Kidney epithelial cell (primary cell): ENCODE data around the gene SELENOV. TPM values are rescaled to one million over a fixed set of nuclear protein-coding genes. Genes with fewer than 3 reads are reported as not detected.

ENCODE experiments used
- DNase-seq: peaks from one replicate; pipeline ENCODE4 v3.0.0-alpha.2; 2010; ENCODE audit warnings: low read depth
- H3K27me3 ChIP-seq: 2 replicates; pipeline ENCODE4 v1.6.0; 2011; ENCODE audit warnings: low read length; ENCODE audit not compliant: control insufficient read depth, insufficient read depth
- H3K36me3 ChIP-seq: 2 replicates; pipeline ENCODE4 v1.5.1; 2011; ENCODE audit warnings: low read length; ENCODE audit not compliant: control insufficient read depth, insufficient read depth
- H3K4me3 ChIP-seq: 2 replicates; pipeline ENCODE4 v1.5.1; 2011; ENCODE audit warnings: low read depth, mild to moderate bottlenecking, control low read depth, low read length
- total RNA-seq: library from RNA; depleted of rRNA; stranded (reverse); fragments of >200 nt; gene quantifications from 2 replicates; pipeline ENCODE4 v1.2.3, GENCODE V29; 2015
- TF ChIP-seq, protein P1 (sequence below): IDR thresholded peaks from 2 replicates; pipeline ENCODE4 v1.5.1; 2011; ENCODE audit warnings: mild to moderate bottlenecking, moderate library complexity, low read length, control low read depth, inconsistent platforms; ENCODE audit not compliant: insufficient read depth, poor library complexity, severe bottlenecking

SELENOV gene
- total RNA-seq, 1 donor from 2014 or later: 0.42 TPM

DNA sequence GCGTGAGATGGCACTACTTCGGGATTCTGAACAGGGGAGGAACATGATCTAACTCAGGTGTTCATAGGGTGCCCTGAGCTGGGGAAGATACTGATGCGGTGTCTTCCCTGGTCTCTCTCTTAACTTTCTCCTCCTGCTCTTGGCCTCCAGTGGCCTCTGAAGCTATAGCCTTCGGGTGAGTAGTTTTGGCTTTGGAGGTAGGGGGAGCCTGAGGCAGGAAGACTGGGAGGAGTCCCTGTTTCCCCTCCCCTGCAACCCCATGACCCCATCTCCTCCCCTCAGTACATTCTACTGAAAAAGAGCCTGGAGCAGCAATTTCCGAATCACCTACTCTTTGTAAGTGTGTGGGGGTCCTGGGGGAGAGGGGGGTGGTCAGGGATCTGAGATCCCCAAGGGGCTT, 3.5 kb downstream of the SELENOV start:
- TF ChIP-seq, protein P1, sequence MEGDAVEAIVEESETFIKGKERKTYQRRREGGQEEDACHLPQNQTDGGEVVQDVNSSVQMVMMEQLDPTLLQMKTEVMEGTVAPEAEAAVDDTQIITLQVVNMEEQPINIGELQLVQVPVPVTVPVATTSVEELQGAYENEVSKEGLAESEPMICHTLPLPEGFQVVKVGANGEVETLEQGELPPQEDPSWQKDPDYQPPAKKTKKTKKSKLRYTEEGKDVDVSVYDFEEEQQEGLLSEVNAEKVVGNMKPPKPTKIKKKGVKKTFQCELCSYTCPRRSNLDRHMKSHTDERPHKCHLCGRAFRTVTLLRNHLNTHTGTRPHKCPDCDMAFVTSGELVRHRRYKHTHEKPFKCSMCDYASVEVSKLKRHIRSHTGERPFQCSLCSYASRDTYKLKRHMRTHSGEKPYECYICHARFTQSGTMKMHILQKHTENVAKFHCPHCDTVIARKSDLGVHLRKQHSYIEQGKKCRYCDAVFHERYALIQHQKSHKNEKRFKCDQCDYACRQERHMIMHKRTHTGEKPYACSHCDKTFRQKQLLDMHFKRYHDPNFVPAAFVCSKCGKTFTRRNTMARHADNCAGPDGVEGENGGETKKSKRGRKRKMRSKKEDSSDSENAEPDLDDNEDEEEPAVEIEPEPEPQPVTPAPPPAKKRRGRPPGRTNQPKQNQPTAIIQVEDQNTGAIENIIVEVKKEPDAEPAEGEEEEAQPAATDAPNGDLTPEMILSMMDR: no peak
- Histone ChIP-seq H3K36me3 (no peaks in the 10 kb centered on the region), H3K4me3 (no peak overlapping the region), H3K27me3 (peaks cover 37% of the 10 kb centered on the region)
- DNase-seq: no peak

DNA sequence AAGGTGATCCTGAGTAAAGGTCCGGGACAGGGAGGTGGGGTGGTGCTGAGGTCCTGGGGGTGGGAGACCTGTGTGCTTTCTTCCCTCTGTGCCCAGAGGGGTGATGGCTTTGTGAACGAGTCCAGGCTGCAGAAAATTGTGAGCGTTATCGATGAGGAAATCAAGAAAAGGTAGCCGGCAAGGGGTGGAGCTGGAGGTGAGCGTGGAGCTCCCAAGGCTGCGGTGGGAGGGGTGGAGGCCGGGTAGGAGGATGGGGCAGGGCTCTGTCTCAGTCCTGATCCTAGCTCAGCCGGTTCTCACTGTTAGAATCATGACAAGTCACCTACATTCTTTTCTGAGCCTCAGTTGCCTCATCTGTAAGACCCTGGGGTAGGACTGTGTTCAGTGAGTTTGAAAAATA, 4.0 kb downstream of the SELENOV start:
- TF ChIP-seq, protein P1: no peak
- Histone ChIP-seq H3K36me3 (no peaks in the 10 kb centered on the region), H3K27me3 (peaks cover 36% of the 10 kb centered on the region), H3K4me3 (no peak overlapping the region)
- DNase-seq: no peak

DNA sequence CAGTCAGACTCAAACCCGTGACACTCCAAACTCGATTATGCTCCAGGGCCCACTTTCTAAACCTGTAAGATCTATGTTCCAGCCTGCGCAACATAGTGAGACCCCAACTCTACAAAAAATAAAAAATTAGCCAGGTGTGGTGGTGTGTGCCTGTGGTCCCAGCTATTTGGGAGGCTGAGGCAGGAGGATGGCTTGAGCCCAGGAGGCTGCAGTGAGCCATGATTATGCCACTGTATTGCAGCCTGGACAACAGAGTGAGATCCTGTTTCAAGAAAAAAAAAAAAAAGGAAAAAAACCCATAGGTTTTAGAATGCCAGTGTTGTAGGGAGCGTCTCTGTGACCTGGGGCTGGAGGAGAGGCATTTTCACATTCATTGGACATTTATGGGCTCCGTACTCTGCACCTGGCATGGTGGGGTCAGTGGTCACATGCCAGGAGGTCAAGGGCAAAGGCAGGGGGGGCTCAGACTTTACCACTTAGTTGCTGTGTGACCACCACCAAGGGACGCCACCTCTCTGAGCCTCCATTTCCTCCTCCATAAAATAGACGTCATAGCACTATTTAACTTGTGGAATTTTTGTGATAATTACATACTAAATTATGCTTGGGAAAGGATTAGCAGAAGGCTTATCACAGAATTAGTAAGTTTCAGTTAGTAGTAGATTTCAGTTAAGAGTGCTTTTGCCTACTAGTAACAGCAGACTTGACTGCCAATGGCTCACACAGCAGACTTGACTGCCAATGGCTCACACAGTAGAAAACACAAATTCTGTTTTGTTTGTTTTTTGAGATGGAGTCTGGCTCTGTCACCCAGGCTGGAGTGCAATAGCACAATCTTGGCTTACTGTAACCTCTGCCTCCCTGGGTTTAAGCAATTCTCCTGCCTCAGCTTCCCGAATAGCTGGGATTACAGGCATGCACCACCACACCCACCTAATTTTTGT, 5.9 kb downstream of the SELENOV start:
- H3K36me3 ChIP-seq: no peaks in the 10 kb centered on the region
- H3K27me3 ChIP-seq: peaks cover 17% of the 10 kb centered on the region
- H3K4me3 ChIP-seq: no peak overlapping the region
- no peak for DNase-seq
- TF ChIP-seq, protein P1: no peak

DNA sequence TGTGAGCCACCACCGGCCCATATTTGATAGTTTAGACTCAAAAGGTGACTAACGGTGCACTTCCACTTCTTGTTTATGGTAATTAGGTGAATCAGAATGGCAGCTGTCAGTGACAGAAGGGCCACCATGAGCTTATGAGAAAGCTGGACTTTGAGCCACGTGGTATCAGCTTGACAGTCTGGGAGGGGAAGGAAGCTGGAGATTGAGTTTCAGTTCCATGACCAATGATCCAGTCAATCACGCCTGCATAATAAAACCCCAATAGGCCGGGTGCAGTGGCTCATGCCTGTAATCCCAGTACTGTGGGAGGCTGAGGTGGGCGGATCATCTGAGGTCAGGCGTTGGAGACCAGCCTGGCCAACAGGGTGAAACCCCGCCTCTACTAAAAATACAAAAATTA, 9.6 kb downstream of the SELENOV start:
- H3K27me3 ChIP-seq: no peaks in the 10 kb centered on the region
- no peaks in the 10 kb centered on the region for H3K36me3 ChIP-seq
- DNase-seq: no peak
- TF ChIP-seq, protein P1: no peak
- no peak overlapping the region for H3K4me3 ChIP-seq

DNA sequence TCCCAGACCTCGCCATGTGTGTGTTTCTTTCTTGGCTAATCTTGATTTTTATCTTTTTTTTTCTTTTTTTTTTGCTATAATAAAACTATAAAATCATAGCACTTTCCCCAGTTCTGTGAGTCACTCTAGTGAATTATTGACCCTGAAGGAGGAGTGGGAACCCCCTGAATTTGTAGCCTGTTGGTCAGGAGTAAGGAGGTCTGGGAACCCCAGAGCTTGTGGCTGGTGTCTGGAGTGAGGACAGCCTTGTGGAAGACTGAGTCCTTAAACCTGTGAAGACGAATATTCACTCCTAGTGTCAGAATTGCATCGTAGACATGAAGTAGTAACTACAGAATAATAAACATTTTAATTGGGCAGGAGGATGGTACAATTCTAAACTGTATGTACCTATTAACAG, 10.3 kb downstream of the SELENOV start:
- Histone ChIP-seq H3K36me3 (no peaks in the 10 kb centered on the region), H3K4me3 (no peak overlapping the region), H3K27me3 (no peaks in the 10 kb centered on the region)
- TF ChIP-seq, protein P1: no peak
- no peak for DNase-seq

DNA sequence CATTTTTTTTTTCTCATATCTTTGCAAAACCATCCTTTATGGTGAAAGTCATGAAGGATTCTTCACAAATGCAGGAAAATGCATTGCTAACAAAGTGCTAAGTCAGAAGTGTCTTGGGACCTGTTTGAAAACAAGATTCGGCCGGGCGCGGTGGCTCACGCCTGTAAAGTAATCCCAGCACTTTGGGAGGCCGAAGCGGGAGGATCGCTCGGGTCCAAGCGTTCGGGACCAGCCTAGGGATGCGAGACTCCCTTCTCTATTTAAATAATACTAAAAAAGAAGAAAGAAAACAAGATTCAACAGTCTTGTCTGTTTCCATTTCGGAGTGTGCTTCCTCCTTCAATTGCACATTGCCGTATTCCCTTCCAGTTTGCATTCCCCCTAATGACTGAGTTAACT, 16.9 kb downstream of the SELENOV start:
- Histone ChIP-seq H3K4me3 (peak overlapping the region; percentile 81), H3K27me3 (no peaks in the 10 kb centered on the region), H3K36me3 (no peaks in the 10 kb centered on the region)
- no peak for DNase-seq
- TF ChIP-seq, protein P1: no peak
